Neural cell (in vitro differentiated cells): Measurements from ENCODE around the gene COX7A2L. TPM values are rescaled to one million over a fixed set of nuclear protein-coding genes. Genes with fewer than 3 reads are reported as not detected.

Experiments used
- H2AFZ ChIP-seq: fragments of 200-600, 300-800 bp; sonication (generic), shearing (Covaris generic); 2 replicates; pipeline ENCODE4 v1.6.0; 2014; ENCODE audit warnings: low read depth, mild to moderate bottlenecking, antibody characterized with exemption, low read length, moderate library complexity
- H3F3A ChIP-seq: fragments of 200-600 bp; shearing (Covaris generic); 2 replicates; pipeline ENCODE4 v1.6.1; 2016; ENCODE audit warnings: mild to moderate bottlenecking, moderate library complexity, mixed read lengths, antibody characterized with exemption, low read length; ENCODE audit not compliant: insufficient read depth, poor library complexity, severe bottlenecking
- H3K27ac ChIP-seq: fragments of 200-600, 300-800 bp; sonication (generic), shearing (Covaris generic); 2 replicates; pipeline ENCODE4 v1.5.1; 2014; ENCODE audit warnings: mild to moderate bottlenecking, low read length, moderate library complexity
- H3K27me3 ChIP-seq: fragments of 300-800, 200-600 bp; sonication (generic), shearing (Covaris generic); 2 replicates; pipeline ENCODE4 v1.6.0; 2014; ENCODE audit warnings: mild to moderate bottlenecking, low read depth, low read length, moderate library complexity; ENCODE audit not compliant: insufficient read depth
- H3K36me3 ChIP-seq: fragments of 300-800, 200-600 bp; sonication (generic), shearing (Covaris generic); 2 replicates; pipeline ENCODE4 v1.5.1; 2014; ENCODE audit warnings: mild to moderate bottlenecking, antibody characterized with exemption, low read length, moderate library complexity; ENCODE audit not compliant: insufficient read depth
- H3K4me2 ChIP-seq: fragments of 300-800, 200-600 bp; sonication (generic), shearing (Covaris generic); 2 replicates; pipeline ENCODE4 v1.6.0; 2014; ENCODE audit warnings: mild to moderate bottlenecking, low read length
- H3K4me3 ChIP-seq: fragments of 300-800, 200-600 bp; sonication (generic), shearing (Covaris generic); 2 replicates; pipeline ENCODE4 v1.5.1; 2014; ENCODE audit warnings: mild to moderate bottlenecking, low read length, moderate library complexity
- H3K79me2 ChIP-seq: fragments of 200-600 bp; shearing (Covaris generic); replicated peaks from 2 replicates; pipeline ENCODE4 v1.6.0; 2014; ENCODE audit warnings: mild to moderate bottlenecking, low read length, moderate library complexity; ENCODE audit not compliant: insufficient read depth
- H3K9ac ChIP-seq: fragments of 300-800, 200-600 bp; sonication (generic), shearing (Covaris generic); 2 replicates; pipeline ENCODE4 v1.6.1; 2016; ENCODE audit warnings: mild to moderate bottlenecking, low read length, mixed read lengths
- H3K9me2 ChIP-seq: fragments of 200-600 bp; shearing (Covaris generic); 2 replicates; pipeline ENCODE4 v1.6.1; 2016; ENCODE audit warnings: mild to moderate bottlenecking, low read length, mixed read lengths; ENCODE audit not compliant: insufficient read depth
- H3K9me3 ChIP-seq: fragments of 200-600, 300-800 bp; sonication (generic), shearing (Covaris generic); 2 replicates; pipeline ENCODE4 v1.6.1; 2016; ENCODE audit warnings: mild to moderate bottlenecking, mixed run types, low read length, moderate library complexity, mixed read lengths
- H4K20me1 ChIP-seq: fragments of 200-600 bp; shearing (Covaris generic); 2 replicates; pipeline ENCODE4 v1.6.1; 2016; ENCODE audit warnings: mild to moderate bottlenecking, mixed run types; ENCODE audit not compliant: insufficient read depth
- CTCF ChIP-seq: fragments of 450-650 bp; IDR thresholded peaks from 2 replicates; pipeline ENCODE4 v1.5.1; 2014; ENCODE audit warnings: antibody characterized with exemption, mild to moderate bottlenecking, moderate library complexity; ENCODE audit not compliant: poor library complexity, severe bottlenecking
- EP300 ChIP-seq: fragments of 450-650 bp; conservative IDR thresholded peaks from 2 replicates; pipeline ENCODE4 v1.6.1; 2014; ENCODE audit warnings: antibody characterized with exemption, mild to moderate bottlenecking, moderate library complexity; ENCODE audit not compliant: poor library complexity, severe bottlenecking
- EZH2 ChIP-seq: fragments of 200-600, 300-800 bp; shearing (Covaris generic), sonication (generic); IDR thresholded peaks from 2 replicates; pipeline ENCODE4 v1.6.1; 2014; ENCODE audit warnings: antibody characterized with exemption, low read length, borderline replicate concordance, mild to moderate bottlenecking; ENCODE audit not compliant: insufficient read depth, poor library complexity, severe bottlenecking
- MXI1 ChIP-seq: fragments of 450-650 bp; conservative IDR thresholded peaks from 2 replicates; pipeline ENCODE4 v1.6.1; 2014; ENCODE audit warnings: antibody characterized with exemption, mild to moderate bottlenecking; ENCODE audit not compliant: poor library complexity, severe bottlenecking
- POLR2AphosphoS5 ChIP-seq: IDR thresholded peaks from 2 replicates; pipeline ENCODE4 v1.6.1; 2012
- RAD21 ChIP-seq: fragments of 450-650 bp; conservative IDR thresholded peaks from 2 replicates; pipeline ENCODE4 v1.6.1; 2014; ENCODE audit warnings: antibody characterized with exemption, mild to moderate bottlenecking, moderate library complexity
- SMC3 ChIP-seq: fragments of 450-650 bp; conservative IDR thresholded peaks from 2 replicates; pipeline ENCODE4 v1.6.1; 2014; ENCODE audit warnings: antibody characterized with exemption, mild to moderate bottlenecking, moderate library complexity; ENCODE audit not compliant: poor library complexity
- TAF1 ChIP-seq: IDR thresholded peaks from 2 replicates; pipeline ENCODE4 v1.6.1; 2012; ENCODE audit warnings: low read depth
- polyA plus RNA-seq: library from polyadenylated mRNA; depleted of rRNA; stranded (reverse); fragments of >200 nt; gene quantifications from 2 replicates; pipeline ENCODE4 v1.2.3, GENCODE V29; 2014
- TF ChIP-seq, protein P1 (sequence below): IDR thresholded peaks from 2 replicates; pipeline ENCODE4 v1.6.1; 2012; ENCODE audit warnings: borderline replicate concordance

Gene COX7A2L
- polyA plus RNA-seq, 1 donor from 2014 or later = 425 TPM

DNA sequence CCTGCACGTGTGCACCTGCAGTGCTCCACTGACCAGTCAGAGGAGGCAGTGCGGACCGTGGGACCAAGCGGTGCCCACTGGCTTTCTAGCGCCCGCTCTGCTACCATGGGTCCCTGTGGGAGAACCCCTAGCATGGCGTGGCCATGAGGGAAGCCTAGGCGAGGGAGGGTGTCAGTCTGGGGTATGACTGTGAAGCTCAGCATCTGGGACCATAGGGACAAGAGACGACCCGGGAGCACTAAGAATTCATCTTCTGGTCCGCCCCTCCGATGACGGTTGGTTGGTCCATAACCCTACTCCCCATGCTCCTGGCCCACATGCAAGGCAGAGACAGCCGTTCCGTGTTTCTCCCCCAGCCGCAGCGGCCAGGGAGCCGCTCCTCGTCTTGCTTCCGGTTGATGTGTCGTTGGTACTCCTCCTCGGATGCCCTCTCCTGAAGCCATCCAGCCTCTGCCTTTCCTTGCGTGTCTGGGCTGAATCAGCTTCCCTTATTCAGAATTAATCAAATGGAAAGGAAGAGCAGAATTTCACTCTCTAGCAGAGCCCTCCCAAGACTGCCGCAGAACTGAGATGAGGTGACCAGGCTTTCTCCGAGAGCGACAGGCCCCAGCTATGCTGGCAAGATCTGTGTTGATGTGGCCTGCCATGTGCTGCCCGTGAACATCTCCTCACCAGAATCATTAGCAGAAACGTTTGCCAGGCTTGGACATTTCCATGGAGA is 23.0 kb downstream of the COX7A2L start:
- Histone ChIP-seq H3F3A (no peaks in the 10 kb centered on the region), H3K27me3 (no peaks in the 10 kb centered on the region), H3K79me2 (no peaks in the 10 kb centered on the region), H2AFZ (no peak overlapping the region), H4K20me1 (no peaks in the 10 kb centered on the region), H3K4me3 (no peak overlapping the region), H3K9me3 (no peaks in the 10 kb centered on the region), H3K9me2 (no peaks in the 10 kb centered on the region), H3K9ac (no peak overlapping the region), H3K4me2 (no peak overlapping the region), H3K36me3 (no peaks in the 10 kb centered on the region), H3K27ac (no peak overlapping the region)
- no peak for TF ChIP-seq POLR2AphosphoS5
- TF ChIP-seq TAF1 = no peak
- TF ChIP-seq MXI1 = no peak
- TF ChIP-seq CTCF = no peak
- no peak for TF ChIP-seq RAD21
- TF ChIP-seq, protein P1, sequence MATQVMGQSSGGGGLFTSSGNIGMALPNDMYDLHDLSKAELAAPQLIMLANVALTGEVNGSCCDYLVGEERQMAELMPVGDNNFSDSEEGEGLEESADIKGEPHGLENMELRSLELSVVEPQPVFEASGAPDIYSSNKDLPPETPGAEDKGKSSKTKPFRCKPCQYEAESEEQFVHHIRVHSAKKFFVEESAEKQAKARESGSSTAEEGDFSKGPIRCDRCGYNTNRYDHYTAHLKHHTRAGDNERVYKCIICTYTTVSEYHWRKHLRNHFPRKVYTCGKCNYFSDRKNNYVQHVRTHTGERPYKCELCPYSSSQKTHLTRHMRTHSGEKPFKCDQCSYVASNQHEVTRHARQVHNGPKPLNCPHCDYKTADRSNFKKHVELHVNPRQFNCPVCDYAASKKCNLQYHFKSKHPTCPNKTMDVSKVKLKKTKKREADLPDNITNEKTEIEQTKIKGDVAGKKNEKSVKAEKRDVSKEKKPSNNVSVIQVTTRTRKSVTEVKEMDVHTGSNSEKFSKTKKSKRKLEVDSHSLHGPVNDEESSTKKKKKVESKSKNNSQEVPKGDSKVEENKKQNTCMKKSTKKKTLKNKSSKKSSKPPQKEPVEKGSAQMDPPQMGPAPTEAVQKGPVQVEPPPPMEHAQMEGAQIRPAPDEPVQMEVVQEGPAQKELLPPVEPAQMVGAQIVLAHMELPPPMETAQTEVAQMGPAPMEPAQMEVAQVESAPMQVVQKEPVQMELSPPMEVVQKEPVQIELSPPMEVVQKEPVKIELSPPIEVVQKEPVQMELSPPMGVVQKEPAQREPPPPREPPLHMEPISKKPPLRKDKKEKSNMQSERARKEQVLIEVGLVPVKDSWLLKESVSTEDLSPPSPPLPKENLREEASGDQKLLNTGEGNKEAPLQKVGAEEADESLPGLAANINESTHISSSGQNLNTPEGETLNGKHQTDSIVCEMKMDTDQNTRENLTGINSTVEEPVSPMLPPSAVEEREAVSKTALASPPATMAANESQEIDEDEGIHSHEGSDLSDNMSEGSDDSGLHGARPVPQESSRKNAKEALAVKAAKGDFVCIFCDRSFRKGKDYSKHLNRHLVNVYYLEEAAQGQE = no peak
- TF ChIP-seq EP300 = no peak
- no peak for TF ChIP-seq SMC3
- TF ChIP-seq EZH2 = no peak

DNA sequence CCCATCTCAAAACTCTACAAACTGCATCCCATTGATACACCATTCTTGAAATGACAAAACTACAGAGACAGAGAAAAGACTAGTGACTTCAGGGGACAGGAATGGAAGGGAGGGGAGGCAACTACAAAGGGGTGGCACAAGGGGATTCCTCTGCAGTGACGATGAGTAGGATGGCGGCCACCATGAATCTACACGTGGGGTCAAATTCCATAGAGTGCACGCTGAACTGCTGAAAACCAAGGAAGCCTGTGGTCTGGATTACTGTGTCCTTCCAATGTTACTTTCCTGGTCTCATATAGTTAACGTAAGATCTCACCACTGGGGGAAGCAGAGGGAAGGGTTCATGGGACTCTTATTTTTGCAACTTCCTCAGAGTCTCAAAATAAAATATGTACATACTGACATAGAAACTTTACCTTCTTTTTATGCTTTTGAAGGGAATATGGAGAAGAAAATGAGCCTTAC is 23.6 kb downstream of the COX7A2L start:
- Histone ChIP-seq H4K20me1 (no peaks in the 10 kb centered on the region), H3K27ac (no peak overlapping the region), H3K4me3 (no peak overlapping the region), H3K36me3 (no peaks in the 10 kb centered on the region), H3F3A (no peaks in the 10 kb centered on the region), H3K9ac (no peak overlapping the region), H3K79me2 (no peaks in the 10 kb centered on the region), H3K9me3 (no peaks in the 10 kb centered on the region), H3K4me2 (no peak overlapping the region), H2AFZ (no peak overlapping the region), H3K27me3 (no peaks in the 10 kb centered on the region), H3K9me2 (no peaks in the 10 kb centered on the region)
- TF ChIP-seq TAF1 (no peak), MXI1 (no peak), EZH2 (no peak), EP300 (no peak), SMC3 (no peak), POLR2AphosphoS5 (no peak), CTCF (no peak), RAD21 (no peak)
- TF ChIP-seq, protein P1 = no peak
